Measurements from ENCODE around the gene ADCK2. TPM values are rescaled to one million over a fixed set of nuclear protein-coding genes. Genes with fewer than 3 reads are reported as not detected.

Gene ADCK2
- total and polyA plus RNA-seq, 9 of the 15 experiments (the other 6 are each of a cell fraction or from before 2014, with no cell fraction given) = 0.08 to 14.3 (median 9.7) TPM

GRCh38 chr7:140696680-140697446 lies 24.1 kb downstream of the ADCK2 start, which contains the start of gene NDUFB2 (continued):
- peak; percentile 96 for TF ChIP-seq ZBTB9 (CRISPR knock-in tag; IDR thresholded peaks at IDR 0.05)
- TF ChIP-seq NR0B1 (IDR thresholded peaks at IDR 0.05; ENCODE audit: partially characterized antibody) = no peak
- TF ChIP-seq BCL6 (CRISPR knock-in tag; IDR thresholded peaks at IDR 0.05) = no peak
- no peak for TF ChIP-seq BRD9 (IDR thresholded peaks at IDR 0.05; ENCODE audit: low read depth, partially characterized antibody)
- peak in 1 of 2 experiments; percentile 80; a peak in 2 of 4 replicates for TF ChIP-seq TRIM24 (IDR thresholded peaks at IDR 0.05)
- no peak for TF ChIP-seq ZFP36 (IDR thresholded peaks at IDR 0.05; ENCODE audit: low read depth, low read length, partially characterized antibody)
- 0 out of 2 replicates have a peak, but pooled peaks have one; percentile 9 for TF ChIP-seq ZNF165 (CRISPR knock-in tag; IDR thresholded peaks at IDR 0.05; ENCODE audit: borderline replicate concordance)
- TF ChIP-seq IRF9 (tag; IDR thresholded peaks at IDR 0.05) = no peak
- TF ChIP-seq ZKSCAN8 (CRISPR knock-in tag; IDR thresholded peaks at IDR 0.05) = no peak
- TF ChIP-seq HMGN3 (IDR thresholded peaks at IDR 0.05; ENCODE audit: borderline replicate concordance, extremely low read depth, insufficient read length, low read depth, low read length) = peak; percentile 98
- no peak for TF ChIP-seq ZNF197 (CRISPR knock-in tag; IDR thresholded peaks at IDR 0.05; ENCODE audit: low read depth)
- TF ChIP-seq TCFL5 (CRISPR knock-in tag; conservative IDR thresholded peaks at IDR 0.05) = no peak
- TF ChIP-seq MCM2 (IDR thresholded peaks at IDR 0.05; ENCODE audit: low read depth) = no peak
- TF ChIP-seq GATA2 (CRISPR knock-in tag; IDR thresholded peaks at IDR 0.05) = no peak
- TF ChIP-seq ZNF668 (CRISPR knock-in tag; IDR thresholded peaks at IDR 0.05) = no peak
- TF ChIP-seq USF2 (CRISPR knock-in tag; IDR thresholded peaks at IDR 0.05) = peak; percentile 71
- TF ChIP-seq ERF (CRISPR knock-in tag; IDR thresholded peaks at IDR 0.05) = peak; percentile 95
- TF ChIP-seq THAP7 (CRISPR knock-in tag; IDR thresholded peaks at IDR 0.05) = peak; percentile 91; the same call in 1 of the 2 replicates
- TF ChIP-seq MXI1 (IDR thresholded peaks at IDR 0.05; ENCODE audit: low read depth, low read length) = no peak
- TF ChIP-seq SMARCE1 (IDR thresholded peaks at IDR 0.05) = 0 out of 2 replicates have a peak, but pooled peaks have one; percentile 3
- TF ChIP-seq ARID3A (IDR thresholded peaks at IDR 0.05; ENCODE audit: borderline replicate concordance, low read depth, low read length) = no peak; the same call in 1 of the 2 replicates
